ENCODE data around the gene IFT20.
"Not testable (repeated sequence)": the region's sequence is repeated elsewhere in the genome, so short reads cannot be mapped to it uniquely, and the experiment has no call there.

DNA sequence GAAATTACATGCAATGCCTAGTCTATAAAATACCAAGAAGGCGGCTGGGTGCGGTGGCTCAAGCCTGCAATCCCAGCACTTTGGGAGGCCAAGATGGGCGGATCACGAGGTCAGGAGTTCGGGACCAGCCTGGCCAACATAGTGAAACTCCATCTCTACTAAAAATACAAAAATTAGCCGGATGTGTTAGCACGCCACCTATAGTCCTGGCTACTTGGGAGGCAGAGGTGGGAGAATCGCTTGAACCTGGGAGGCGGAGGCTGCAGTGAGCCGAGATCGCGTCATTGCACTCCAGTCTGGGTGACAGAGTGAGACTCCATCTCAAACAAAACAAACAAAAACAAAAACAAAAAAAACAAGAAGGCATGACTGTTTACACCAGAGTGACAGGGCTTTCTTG lies 42.4 kb downstream of the IFT20 start:
- not testable (repeated sequence) for TF ChIP-seq MYC (IDR thresholded peaks at IDR 0.05; ENCODE audit: borderline replicate concordance, low read length); JUN (IDR thresholded peaks at IDR 0.05); TP53 (CRISPR knock-in tag; IDR thresholded peaks at IDR 0.05); POLR2A (IDR thresholded peaks at IDR 0.05; ENCODE audit: low read length)
- TF ChIP-seq, protein P1, sequence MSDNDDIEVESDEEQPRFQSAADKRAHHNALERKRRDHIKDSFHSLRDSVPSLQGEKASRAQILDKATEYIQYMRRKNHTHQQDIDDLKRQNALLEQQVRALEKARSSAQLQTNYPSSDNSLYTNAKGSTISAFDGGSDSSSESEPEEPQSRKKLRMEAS (IDR thresholded peaks at IDR 0.05) = not testable (repeated sequence)
- TF ChIP-seq, protein P2, sequence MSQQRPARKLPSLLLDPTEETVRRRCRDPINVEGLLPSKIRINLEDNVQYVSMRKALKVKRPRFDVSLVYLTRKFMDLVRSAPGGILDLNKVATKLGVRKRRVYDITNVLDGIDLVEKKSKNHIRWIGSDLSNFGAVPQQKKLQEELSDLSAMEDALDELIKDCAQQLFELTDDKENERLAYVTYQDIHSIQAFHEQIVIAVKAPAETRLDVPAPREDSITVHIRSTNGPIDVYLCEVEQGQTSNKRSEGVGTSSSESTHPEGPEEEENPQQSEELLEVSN (IDR thresholded peaks at IDR 0.05; ENCODE audit: borderline replicate concordance, low read depth) = not testable (repeated sequence)
- TF ChIP-seq, protein P3, sequence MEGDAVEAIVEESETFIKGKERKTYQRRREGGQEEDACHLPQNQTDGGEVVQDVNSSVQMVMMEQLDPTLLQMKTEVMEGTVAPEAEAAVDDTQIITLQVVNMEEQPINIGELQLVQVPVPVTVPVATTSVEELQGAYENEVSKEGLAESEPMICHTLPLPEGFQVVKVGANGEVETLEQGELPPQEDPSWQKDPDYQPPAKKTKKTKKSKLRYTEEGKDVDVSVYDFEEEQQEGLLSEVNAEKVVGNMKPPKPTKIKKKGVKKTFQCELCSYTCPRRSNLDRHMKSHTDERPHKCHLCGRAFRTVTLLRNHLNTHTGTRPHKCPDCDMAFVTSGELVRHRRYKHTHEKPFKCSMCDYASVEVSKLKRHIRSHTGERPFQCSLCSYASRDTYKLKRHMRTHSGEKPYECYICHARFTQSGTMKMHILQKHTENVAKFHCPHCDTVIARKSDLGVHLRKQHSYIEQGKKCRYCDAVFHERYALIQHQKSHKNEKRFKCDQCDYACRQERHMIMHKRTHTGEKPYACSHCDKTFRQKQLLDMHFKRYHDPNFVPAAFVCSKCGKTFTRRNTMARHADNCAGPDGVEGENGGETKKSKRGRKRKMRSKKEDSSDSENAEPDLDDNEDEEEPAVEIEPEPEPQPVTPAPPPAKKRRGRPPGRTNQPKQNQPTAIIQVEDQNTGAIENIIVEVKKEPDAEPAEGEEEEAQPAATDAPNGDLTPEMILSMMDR (IDR thresholded peaks at IDR 0.05) = not testable (repeated sequence)
